NT2/D1 (cell line): ENCODE measurements around the gene XDH.

ENCODE experiments used
- DNase-seq: peaks from one replicate; pipeline ENCODE4 v3.0.0-alpha.2; 2011; ENCODE audit warnings: low read depth, low spot score
- H3K27me3 ChIP-seq: 2 replicates; pipeline ENCODE4 v1.6.0; 2011; ENCODE audit warnings: mild to moderate bottlenecking; ENCODE audit not compliant: insufficient read length, insufficient read depth
- H3K36me3 ChIP-seq: 2 replicates; pipeline ENCODE4 v1.6.1; 2011; ENCODE audit warnings: mild to moderate bottlenecking, low read length, mixed read lengths; ENCODE audit not compliant: insufficient read depth, insufficient read length
- H3K4me1 ChIP-seq: 2 replicates; pipeline ENCODE4 v1.5.1; 2011; ENCODE audit not compliant: insufficient read depth, insufficient read length
- H3K4me3 ChIP-seq: 2 replicates; pipeline ENCODE4 v1.5.1; 2011; ENCODE audit warnings: low read depth; ENCODE audit not compliant: insufficient read length
- H3K9ac ChIP-seq: 2 replicates; pipeline ENCODE4 v1.6.0; 2011; ENCODE audit warnings: low read depth; ENCODE audit not compliant: insufficient read length
- H3K9me3 ChIP-seq: 2 replicates; pipeline ENCODE4 v1.5.1; 2011; ENCODE audit warnings: mild to moderate bottlenecking, low read length; ENCODE audit not compliant: insufficient read depth
- SUZ12 ChIP-seq: IDR thresholded peaks from 2 replicates; pipeline ENCODE4 v1.6.1; 2011; ENCODE audit not compliant: insufficient read length, insufficient read depth; ENCODE audit errors: extremely low read depth
- YY1 ChIP-seq: IDR thresholded peaks from 2 replicates; pipeline ENCODE4 v1.6.1; 2011; ENCODE audit not compliant: insufficient read length, insufficient read depth
- ZNF274 ChIP-seq: IDR thresholded peaks from 2 replicates; pipeline ENCODE4 v1.6.1; 2011; ENCODE audit warnings: mild to moderate bottlenecking, low read depth, low read length

Gene XDH

DNA sequence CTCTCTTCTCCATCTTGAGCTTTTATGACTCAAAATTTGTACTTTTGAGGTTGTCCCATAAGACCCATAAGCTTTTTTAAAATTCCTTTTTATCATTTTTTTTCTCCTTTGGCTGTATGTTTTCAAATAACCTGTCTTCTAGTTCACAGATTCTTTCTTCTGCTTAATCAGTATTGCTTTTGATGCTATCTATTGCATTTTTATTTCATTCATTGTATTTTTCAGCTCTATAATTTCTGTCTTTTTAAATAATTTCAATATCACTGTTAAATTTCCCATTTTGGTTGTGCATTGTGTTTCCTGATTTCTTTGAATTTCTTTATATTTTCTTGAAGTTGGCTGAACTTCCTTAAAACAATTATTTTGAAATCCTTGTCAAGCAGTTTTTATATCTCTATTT is 4.8 kb upstream of the XDH start:
- Histone ChIP-seq H3K27me3 (no peaks in the 10 kb centered on the region), H3K9ac (no peak overlapping the region), H3K4me1 (no peaks in the 10 kb centered on the region), H3K9me3 (peaks cover 6% of the 10 kb centered on the region; the same call in 1 of the 2 replicates), H3K4me3 (no peak overlapping the region), H3K36me3 (no peaks in the 10 kb centered on the region)
- TF ChIP-seq SUZ12 (no peak), YY1 (no peak), ZNF274 (no peak)
- no peak for DNase-seq

DNA sequence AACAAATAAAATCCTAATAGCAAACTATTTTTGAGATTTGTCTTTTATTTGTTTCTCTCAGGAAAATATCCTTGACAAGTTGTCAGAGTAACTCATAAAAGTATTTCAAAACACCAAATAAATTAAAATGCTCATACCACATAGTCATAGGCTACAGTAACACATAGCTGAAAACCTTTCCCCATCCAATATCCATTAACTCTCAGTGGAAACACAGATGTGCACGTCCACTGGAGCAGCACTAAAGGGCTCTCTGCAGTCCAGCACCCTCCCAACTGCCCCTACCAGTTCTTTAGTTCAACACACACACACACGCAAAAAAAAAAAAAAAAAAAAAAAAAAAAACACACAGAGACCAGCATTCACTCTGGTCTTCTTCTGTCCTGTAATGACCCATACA is 879 bp upstream of the XDH start:
- no peak overlapping the region for H3K4me3 ChIP-seq
- H3K36me3 ChIP-seq = no peaks in the 10 kb centered on the region
- no peak for TF ChIP-seq SUZ12
- no peak for TF ChIP-seq YY1
- TF ChIP-seq ZNF274 = no peak
- no peaks in the 10 kb centered on the region for H3K4me1 ChIP-seq
- DNase-seq = no peak
- no peak overlapping the region for H3K9ac ChIP-seq
- no peaks in the 10 kb centered on the region for H3K9me3 ChIP-seq
- H3K27me3 ChIP-seq = no peaks in the 10 kb centered on the region

DNA sequence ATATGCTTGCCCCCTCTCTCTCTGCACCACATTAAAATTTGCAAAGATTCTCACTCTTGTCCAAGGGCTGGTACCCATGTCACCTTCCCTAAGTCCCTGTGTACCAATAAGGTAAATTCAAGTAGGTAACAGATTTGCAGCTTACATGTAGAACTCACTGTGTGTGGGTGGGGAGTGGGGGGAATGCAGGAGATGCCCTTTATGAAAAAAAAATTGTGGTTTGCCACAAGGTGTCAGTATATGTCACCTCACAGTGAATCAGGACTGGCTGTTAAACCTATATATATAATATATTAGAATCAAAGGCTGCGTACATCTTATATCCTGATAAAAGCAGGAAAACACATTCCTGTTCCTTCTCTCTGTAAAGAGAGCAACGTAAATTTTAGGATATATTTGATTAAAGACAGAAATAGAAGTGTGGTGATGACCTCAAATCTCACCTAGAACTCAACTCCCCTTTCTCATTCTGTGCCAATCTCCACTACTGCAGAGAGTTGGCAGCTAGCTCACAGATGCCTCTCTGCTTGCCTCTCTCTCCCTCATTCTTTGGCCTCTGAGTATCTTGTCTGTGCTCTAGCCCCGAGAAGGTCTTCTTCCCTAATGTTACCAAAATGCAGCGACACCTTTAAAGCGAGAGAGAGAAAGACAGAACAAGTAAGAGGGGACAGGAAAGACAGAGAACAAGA is 536 bp downstream of the XDH start:
- TF ChIP-seq SUZ12 (no peak), ZNF274 (no peak), YY1 (no peak)
- no peak overlapping the region for H3K4me3 ChIP-seq
- no peaks in the 10 kb centered on the region for H3K27me3 ChIP-seq
- no peak overlapping the region for H3K9ac ChIP-seq
- no peak for DNase-seq
- H3K36me3 ChIP-seq = no peaks in the 10 kb centered on the region
- H3K9me3 ChIP-seq = no peaks in the 10 kb centered on the region
- H3K4me1 ChIP-seq = no peaks in the 10 kb centered on the region

DNA sequence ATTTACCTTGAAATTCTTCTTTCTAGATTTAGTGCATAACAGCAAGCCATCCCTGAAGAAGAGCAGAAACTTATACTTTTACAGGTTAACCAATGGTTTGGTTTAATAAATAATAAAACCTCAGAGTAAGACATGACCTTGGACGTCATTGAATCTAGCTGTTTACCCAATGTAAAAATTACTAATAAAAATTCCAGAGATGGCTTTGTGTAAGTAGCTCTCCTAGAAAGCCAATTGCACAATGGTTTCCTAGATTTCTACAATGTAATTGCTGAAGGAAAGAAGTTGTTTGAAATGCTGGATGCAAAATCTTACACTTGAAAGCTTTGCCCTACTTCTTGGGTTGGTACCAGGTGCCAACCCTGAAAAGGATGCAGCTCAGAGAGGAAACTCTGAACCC is 1.5 kb downstream of the XDH start:
- H3K4me3 ChIP-seq = no peak overlapping the region
- no peak overlapping the region for H3K9ac ChIP-seq
- DNase-seq = no peak
- H3K27me3 ChIP-seq = no peaks in the 10 kb centered on the region
- no peaks in the 10 kb centered on the region for H3K9me3 ChIP-seq
- H3K4me1 ChIP-seq = no peaks in the 10 kb centered on the region
- TF ChIP-seq ZNF274 = no peak
- no peak for TF ChIP-seq YY1
- TF ChIP-seq SUZ12 = no peak
- H3K36me3 ChIP-seq = no peaks in the 10 kb centered on the region

DNA sequence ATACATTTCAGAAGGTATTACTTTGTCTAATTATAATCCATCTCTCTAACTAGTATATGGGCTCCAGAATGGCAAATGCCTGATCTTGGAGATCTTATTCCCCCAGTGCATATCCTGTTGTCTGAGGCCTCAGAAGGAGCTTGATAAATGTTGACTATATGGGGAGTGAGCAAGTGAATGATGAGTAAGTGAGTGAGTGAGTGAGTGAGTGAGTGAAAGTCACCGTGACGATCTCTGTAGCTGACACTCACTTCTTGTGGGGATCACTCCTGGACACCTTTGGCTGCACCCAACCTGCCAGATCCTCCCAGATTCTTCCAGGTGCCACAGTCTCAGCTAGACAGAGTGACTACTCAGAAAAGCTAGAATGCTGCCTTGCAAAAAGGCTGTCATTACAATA is 2.8 kb downstream of the XDH start:
- Histone ChIP-seq H3K4me1 (no peaks in the 10 kb centered on the region), H3K9me3 (no peaks in the 10 kb centered on the region), H3K4me3 (no peak overlapping the region), H3K36me3 (no peaks in the 10 kb centered on the region), H3K27me3 (no peaks in the 10 kb centered on the region), H3K9ac (no peak overlapping the region)
- TF ChIP-seq YY1 = no peak
- no peak for TF ChIP-seq ZNF274
- no peak for TF ChIP-seq SUZ12
- DNase-seq = no peak

DNA sequence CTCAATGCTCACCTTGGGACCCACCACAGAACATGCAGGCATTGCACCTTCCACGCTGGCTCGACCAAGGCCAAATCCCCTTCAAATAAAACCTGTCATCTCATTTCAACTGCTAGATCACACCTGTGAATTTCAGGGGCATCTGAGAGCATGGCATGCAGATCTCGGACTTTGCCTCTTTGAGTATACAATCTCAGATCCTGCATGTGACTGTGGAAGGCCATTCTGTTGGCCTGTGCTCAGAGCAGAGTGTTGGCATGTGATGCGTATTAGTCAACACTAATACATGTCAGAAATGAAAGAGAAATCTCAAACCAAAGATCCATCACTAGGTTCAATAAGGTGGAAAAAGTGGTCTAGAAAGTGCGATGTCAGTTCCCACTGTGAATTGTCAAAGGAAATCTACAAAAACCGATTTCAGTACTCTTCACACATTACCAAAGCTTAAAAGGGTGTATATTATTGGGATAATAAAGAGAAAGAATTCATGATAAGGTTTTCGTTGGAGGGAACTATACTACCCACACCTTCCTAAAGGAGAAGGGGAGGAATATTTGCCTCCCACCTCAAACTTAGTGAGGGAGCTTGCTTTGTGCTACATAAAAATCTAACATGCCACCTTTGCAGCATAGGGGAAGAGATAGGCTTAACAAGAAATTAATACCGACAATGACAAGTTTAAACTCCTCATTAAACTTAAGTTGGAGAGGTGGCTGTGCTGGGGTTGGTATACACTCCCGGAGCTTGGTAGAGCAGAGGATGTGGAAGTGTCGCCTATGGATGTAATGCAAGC is 7.8 kb downstream of the XDH start:
- TF ChIP-seq ZNF274 (no peak), SUZ12 (no peak), YY1 (no peak)
- H3K27me3 ChIP-seq = no peaks in the 10 kb centered on the region
- no peak overlapping the region for H3K4me3 ChIP-seq
- H3K4me1 ChIP-seq = peaks cover 3% of the 10 kb centered on the region
- no peaks in the 10 kb centered on the region for H3K36me3 ChIP-seq
- no peak overlapping the region for H3K9ac ChIP-seq
- DNase-seq = no peak
- H3K9me3 ChIP-seq = no peaks in the 10 kb centered on the region

DNA sequence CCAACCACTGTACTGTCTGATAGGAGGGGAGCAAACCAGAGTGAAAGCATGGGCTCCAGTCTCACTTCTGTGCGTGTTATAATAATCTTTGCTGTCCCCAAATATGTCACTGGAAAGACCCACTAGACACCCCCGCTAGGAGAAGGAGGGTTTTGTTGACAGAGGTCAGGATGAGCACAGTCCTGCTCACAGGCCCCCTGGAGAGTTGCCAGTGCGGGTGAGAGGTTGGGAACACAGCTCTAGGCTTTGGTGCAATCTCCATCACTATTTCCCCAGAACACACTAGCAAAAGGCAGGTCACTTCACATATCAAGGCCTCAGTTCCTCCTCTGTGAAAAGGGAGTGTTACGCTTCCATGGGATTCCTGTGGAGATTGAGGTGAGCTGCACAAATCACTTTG is 9.7 kb downstream of the XDH start:
- TF ChIP-seq SUZ12 = no peak
- no peak for TF ChIP-seq YY1
- TF ChIP-seq ZNF274 = no peak
- no peaks in the 10 kb centered on the region for H3K27me3 ChIP-seq
- no peak for DNase-seq

DNA sequence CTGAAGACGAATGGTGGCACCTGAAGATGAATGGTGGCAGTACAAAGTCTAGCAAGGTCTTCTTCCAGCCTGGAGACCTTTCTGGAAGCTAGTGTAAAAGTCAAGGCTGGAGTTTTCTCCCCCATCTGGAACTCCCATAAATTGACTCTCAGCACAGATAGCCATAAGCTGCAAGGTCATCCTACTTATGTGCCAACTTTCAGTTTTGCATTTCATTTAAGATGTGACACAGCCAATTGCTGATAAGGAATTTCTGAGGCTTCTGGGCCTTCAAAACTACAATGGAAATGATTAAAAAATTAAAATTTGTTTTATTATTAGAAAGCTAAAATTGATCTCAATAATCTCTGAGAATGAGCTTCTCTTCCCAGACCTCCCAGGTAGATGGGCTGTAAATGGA is 10.2 kb downstream of the XDH start:
- TF ChIP-seq SUZ12 = no peak
- TF ChIP-seq ZNF274 = no peak
- TF ChIP-seq YY1 = no peak
- no peak overlapping the region for H3K4me3 ChIP-seq
- no peak for DNase-seq
- no peaks in the 10 kb centered on the region for H3K36me3 ChIP-seq
- H3K4me1 ChIP-seq = peaks cover 10% of the 10 kb centered on the region
- no peak overlapping the region for H3K9ac ChIP-seq
- H3K9me3 ChIP-seq = no peaks in the 10 kb centered on the region
- H3K27me3 ChIP-seq = no peaks in the 10 kb centered on the region

More for the DNA sequence above, 9.7 kb downstream of the XDH start:
- Histone ChIP-seq H3K36me3 (no peaks in the 10 kb centered on the region), H3K9me3 (no peaks in the 10 kb centered on the region), H3K4me3 (no peak overlapping the region), H3K9ac (no peak overlapping the region), H3K4me1 (peaks cover 10% of the 10 kb centered on the region)
